ENCODE data around the gene CDK7.

CDK7 gene

DNA sequence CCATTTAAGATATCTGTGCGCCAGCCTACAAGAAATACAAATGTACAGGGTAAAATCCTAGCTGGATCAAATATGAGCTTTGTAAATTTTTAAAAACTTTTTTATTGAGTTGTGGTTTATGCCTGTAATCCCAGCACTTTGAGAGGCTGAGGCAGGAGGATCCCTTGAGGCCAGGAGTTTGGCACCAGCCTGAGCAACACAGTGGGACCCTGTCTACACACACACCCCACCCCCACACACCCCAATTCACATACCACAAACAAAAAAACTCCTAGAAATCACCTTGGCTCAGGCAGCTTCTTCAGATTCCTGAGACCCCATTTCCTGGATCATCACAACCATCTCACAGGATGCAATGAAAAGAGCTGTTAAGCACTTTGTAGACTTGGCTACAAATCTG is 46.4 kb downstream of the CDK7 start:
- Histone ChIP-seq H3K27me3 (ENCODE audit: insufficient read depth, poor library complexity, severe bottlenecking) (no peaks in the 10 kb centered on the region), H3K4me3 (replicated peaks; ENCODE audit: insufficient read depth, low read length) (no peak overlapping the region), H3K27ac (replicated peaks) (no peak overlapping the region)
- TF ChIP-seq POLR2AphosphoS5 (IDR thresholded peaks at IDR 0.05; ENCODE audit: low read depth) (no peak), GABPA (IDR thresholded peaks at IDR 0.05; ENCODE audit: low read depth) (no peak), REST (IDR thresholded peaks at IDR 0.05; ENCODE audit: insufficient replicate concordance, low read depth) (no peak), SPI1 (IDR thresholded peaks at IDR 0.05; ENCODE audit: borderline replicate concordance, low read depth) (no peak)
- TF ChIP-seq, protein P1, sequence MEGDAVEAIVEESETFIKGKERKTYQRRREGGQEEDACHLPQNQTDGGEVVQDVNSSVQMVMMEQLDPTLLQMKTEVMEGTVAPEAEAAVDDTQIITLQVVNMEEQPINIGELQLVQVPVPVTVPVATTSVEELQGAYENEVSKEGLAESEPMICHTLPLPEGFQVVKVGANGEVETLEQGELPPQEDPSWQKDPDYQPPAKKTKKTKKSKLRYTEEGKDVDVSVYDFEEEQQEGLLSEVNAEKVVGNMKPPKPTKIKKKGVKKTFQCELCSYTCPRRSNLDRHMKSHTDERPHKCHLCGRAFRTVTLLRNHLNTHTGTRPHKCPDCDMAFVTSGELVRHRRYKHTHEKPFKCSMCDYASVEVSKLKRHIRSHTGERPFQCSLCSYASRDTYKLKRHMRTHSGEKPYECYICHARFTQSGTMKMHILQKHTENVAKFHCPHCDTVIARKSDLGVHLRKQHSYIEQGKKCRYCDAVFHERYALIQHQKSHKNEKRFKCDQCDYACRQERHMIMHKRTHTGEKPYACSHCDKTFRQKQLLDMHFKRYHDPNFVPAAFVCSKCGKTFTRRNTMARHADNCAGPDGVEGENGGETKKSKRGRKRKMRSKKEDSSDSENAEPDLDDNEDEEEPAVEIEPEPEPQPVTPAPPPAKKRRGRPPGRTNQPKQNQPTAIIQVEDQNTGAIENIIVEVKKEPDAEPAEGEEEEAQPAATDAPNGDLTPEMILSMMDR (IDR thresholded peaks at IDR 0.05; ENCODE audit: insufficient read depth, low read length): no peak
- no peak for DNase-seq (ENCODE audit: low read depth in 1 of 2, low spot score in 1 of 2)

DNA sequence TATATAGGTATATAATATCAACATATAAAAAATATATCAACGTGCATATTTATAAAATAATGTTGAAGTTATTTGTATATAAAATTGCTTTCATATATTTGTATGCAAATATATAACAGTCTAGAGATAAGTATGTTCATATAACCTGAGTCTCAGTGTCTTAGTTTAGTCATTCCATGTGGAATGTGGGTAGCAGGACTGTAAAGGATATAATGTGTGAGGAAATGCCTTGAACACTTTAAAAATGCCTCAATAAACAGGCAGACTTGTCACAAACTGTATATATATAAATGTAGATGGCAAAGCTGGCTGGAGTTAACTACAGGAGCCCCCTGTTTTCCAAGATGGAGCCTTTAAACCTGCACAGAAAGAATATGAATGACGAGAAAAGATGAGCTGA is 49.5 kb downstream of the CDK7 start:
- H3K27me3 ChIP-seq (ENCODE audit: insufficient read depth, poor library complexity, severe bottlenecking): no peaks in the 10 kb centered on the region
- TF ChIP-seq, protein P1 (IDR thresholded peaks at IDR 0.05; ENCODE audit: insufficient read depth, low read length): no peak
- TF ChIP-seq POLR2AphosphoS5 (IDR thresholded peaks at IDR 0.05; ENCODE audit: low read depth) (no peak), GABPA (IDR thresholded peaks at IDR 0.05; ENCODE audit: low read depth) (no peak), REST (IDR thresholded peaks at IDR 0.05; ENCODE audit: insufficient replicate concordance, low read depth) (no peak), SPI1 (IDR thresholded peaks at IDR 0.05; ENCODE audit: borderline replicate concordance, low read depth) (no peak)
- DNase-seq (ENCODE audit: low read depth in 1 of 2, low spot score in 1 of 2): no peak
- no peak overlapping the region for H3K4me3 ChIP-seq (replicated peaks; ENCODE audit: insufficient read depth, low read length)
- H3K27ac ChIP-seq (replicated peaks): no peak overlapping the region

DNA sequence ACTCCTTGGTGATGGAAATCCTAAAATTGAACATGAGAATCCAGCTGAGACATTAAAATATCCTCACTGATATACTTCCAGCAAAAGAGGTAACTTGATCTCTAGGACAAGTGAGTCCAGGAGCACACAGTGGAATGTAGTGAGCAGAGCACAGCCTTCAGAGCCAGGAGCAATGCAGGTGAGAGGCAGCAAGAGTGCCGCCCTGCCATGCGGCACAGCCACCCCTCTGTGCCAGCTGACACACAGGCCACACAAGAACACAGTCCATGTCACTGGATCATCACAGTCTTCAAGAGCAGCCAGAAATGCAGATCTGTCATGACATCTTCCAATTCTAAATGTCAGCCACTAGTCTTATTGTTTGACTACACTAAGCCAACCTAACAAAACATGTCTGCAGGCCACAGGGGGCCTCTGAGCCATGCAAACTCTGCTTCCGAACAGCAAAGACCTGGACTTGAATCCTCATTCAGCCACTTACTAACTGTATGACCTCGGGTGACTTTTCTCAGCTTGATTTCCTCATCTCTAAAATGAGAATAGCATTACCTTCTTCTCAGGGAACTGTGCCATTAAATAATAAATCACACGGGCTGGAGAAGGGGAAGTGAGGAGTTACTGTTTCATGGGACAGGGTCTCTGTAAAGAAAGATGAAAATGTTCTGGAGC is 50.9 kb downstream of the CDK7 start:
- no peaks in the 10 kb centered on the region for H3K27me3 ChIP-seq (ENCODE audit: insufficient read depth, poor library complexity, severe bottlenecking)
- no peak for TF ChIP-seq SPI1 (IDR thresholded peaks at IDR 0.05; ENCODE audit: borderline replicate concordance, low read depth)
- TF ChIP-seq, protein P1 (IDR thresholded peaks at IDR 0.05; ENCODE audit: insufficient read depth, low read length): no peak
- no peak for TF ChIP-seq GABPA (IDR thresholded peaks at IDR 0.05; ENCODE audit: low read depth)
- TF ChIP-seq POLR2AphosphoS5 (IDR thresholded peaks at IDR 0.05; ENCODE audit: low read depth): no peak
- no peak for TF ChIP-seq REST (IDR thresholded peaks at IDR 0.05; ENCODE audit: insufficient replicate concordance, low read depth)
- no peak overlapping the region for H3K4me3 ChIP-seq (replicated peaks; ENCODE audit: insufficient read depth, low read length)
- no peak for DNase-seq (ENCODE audit: low read depth in 1 of 2, low spot score in 1 of 2)
- H3K27ac ChIP-seq (replicated peaks): no peak overlapping the region

All from HL-60 (cell line).